ENCODE measurements around the gene CTTNBP2NL.
A peak's percentile ranks its signal among the peaks of the same experiment; 100 is the strongest.
"Not testable (repeated sequence)": the region's sequence is repeated elsewhere in the genome, so short reads cannot be mapped to it uniquely, and the experiment has no call there.

The CTTNBP2NL gene

DNA sequence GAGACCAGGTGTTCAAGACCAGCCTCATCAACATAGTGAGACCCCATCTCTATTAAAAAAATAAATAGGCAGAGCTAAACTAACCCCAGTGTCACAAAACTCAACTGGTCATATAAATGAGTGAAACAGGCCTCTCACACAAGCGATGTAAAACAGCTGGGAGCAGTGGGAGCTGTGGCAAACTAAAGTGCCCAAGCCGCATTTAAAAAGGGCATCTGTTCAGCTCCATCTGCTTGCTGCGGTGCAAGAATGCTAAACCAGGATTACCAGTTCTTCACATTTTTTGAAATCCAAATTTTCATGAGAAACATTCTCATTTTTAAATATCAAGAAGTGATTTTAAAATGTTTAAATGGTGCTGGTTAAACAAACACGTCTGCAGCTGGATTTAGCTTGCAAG lies 62.7 kb downstream of the CTTNBP2NL start:
- Histone ChIP-seq H3K9me3 (ENCODE audit: control insufficient read depth, low read length) (no peaks in the 10 kb centered on the region), H3K27ac (ENCODE audit: insufficient read depth, low read depth, low read length, poor library complexity, severe bottlenecking) (no peak overlapping the region), H3K4me1 (ENCODE audit: control insufficient read depth, insufficient read depth, low read length) (no peaks in the 10 kb centered on the region), H3K27me3 (ENCODE audit: control insufficient read depth, insufficient read depth, low read length, poor library complexity, severe bottlenecking) (no peaks in the 10 kb centered on the region), H3K4me3 (ENCODE audit: insufficient read depth, low read depth, low read length) (no peak overlapping the region), H3K36me3 (ENCODE audit: control insufficient read depth, insufficient read depth, low read length) (peaks cover 23% of the 10 kb centered on the region)
- 91 to 94% methylated on average over 4 of the region's 4 CpGs for WGBS, 2 experiments

GRCh38 chr1:112460615-112461014 lies 64.6 kb downstream of the CTTNBP2NL start:
- Histone ChIP-seq H3K36me3 (ENCODE audit: control insufficient read depth, insufficient read depth, low read length) (peaks cover 23% of the 10 kb centered on the region), H3K4me1 (ENCODE audit: control insufficient read depth, insufficient read depth, low read length) (no peaks in the 10 kb centered on the region), H3K27ac (ENCODE audit: insufficient read depth, low read depth, low read length, poor library complexity, severe bottlenecking) (no peak overlapping the region), H3K4me3 (ENCODE audit: insufficient read depth, low read depth, low read length) (no peak overlapping the region), H3K9me3 (ENCODE audit: control insufficient read depth, low read length) (no peaks in the 10 kb centered on the region), H3K27me3 (ENCODE audit: control insufficient read depth, insufficient read depth, low read length, poor library complexity, severe bottlenecking) (no peaks in the 10 kb centered on the region)
- WGBS, 2 experiments: 97 to 100% methylated on average over 2 of the region's 2 CpGs

DNA sequence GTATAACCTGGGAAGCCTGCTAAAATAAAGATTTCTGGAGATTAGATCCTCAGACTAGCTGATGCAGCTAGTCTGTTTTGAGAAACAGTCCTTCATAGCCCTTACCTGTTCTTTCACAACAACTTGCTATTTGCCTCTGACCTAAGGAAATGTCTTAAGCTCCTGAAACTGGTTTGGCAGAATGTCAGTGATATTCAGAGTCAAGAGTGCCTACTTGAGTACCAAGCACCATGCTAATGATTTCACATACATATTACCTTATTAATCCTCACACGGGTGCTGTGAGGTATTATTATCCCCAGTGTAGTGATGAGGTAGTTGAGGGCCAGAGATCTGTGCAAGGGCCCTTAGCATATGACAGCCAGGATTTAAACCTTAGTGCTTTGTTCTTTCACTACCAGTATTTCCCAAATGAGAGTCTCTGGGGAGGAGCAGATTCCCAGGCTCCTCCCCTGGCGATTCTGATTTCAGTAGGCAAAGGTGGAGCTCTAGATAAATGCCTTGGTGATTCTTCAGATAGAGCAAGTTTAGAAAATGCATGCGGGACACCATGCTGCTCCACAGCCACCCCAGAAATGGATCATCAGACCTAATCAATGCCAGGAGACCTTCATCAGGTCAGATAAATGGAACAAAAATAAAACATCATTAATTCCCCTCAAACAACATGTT lies 65.3 kb downstream of the CTTNBP2NL start:
- H3K27ac ChIP-seq (ENCODE audit: insufficient read depth, low read depth, low read length, poor library complexity, severe bottlenecking): no peak overlapping the region
- no peak overlapping the region for H3K4me3 ChIP-seq (ENCODE audit: insufficient read depth, low read depth, low read length)
- H3K9me3 ChIP-seq (ENCODE audit: control insufficient read depth, low read length): no peaks in the 10 kb centered on the region
- peaks cover under 1% of the 10 kb centered on the region for H3K4me1 ChIP-seq (ENCODE audit: control insufficient read depth, insufficient read depth, low read length)
- H3K36me3 ChIP-seq (ENCODE audit: control insufficient read depth, insufficient read depth, low read length): peaks cover 18% of the 10 kb centered on the region
- no peaks in the 10 kb centered on the region for H3K27me3 ChIP-seq (ENCODE audit: control insufficient read depth, insufficient read depth, low read length, poor library complexity, severe bottlenecking)
- WGBS, 2 experiments: 72 to 85% methylated on average over 2 to 3 of the region's 3 CpGs

DNA sequence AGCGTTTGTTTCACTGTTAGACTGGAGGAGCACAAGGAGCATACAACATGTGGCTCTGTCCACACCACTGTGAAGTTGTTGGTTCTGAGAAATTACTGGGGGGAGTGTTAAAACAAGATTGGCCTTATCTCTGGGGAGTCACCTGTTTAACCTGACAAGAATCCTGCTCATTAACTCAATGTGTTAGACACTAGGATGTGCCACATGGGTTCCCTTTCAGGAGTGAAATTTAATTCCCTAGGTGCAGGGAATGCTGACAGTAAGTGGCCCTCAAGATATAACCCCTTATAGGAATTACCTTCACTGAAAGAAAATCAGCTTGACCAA lies 66.9 kb downstream of the CTTNBP2NL start:
- no peak overlapping the region for H3K4me3 ChIP-seq (ENCODE audit: insufficient read depth, low read depth, low read length)
- no peaks in the 10 kb centered on the region for H3K9me3 ChIP-seq (ENCODE audit: control insufficient read depth, low read length)
- WGBS, 2 experiments: 89 to 91% methylated on average over 1 of the region's 1 CpG
- peaks cover 4% of the 10 kb centered on the region for H3K4me1 ChIP-seq (ENCODE audit: control insufficient read depth, insufficient read depth, low read length)
- H3K27ac ChIP-seq (ENCODE audit: insufficient read depth, low read depth, low read length, poor library complexity, severe bottlenecking): no peak overlapping the region
- H3K36me3 ChIP-seq (ENCODE audit: control insufficient read depth, insufficient read depth, low read length): peaks cover 8% of the 10 kb centered on the region
- H3K27me3 ChIP-seq (ENCODE audit: control insufficient read depth, insufficient read depth, low read length, poor library complexity, severe bottlenecking): peaks cover 13% of the 10 kb centered on the region

DNA sequence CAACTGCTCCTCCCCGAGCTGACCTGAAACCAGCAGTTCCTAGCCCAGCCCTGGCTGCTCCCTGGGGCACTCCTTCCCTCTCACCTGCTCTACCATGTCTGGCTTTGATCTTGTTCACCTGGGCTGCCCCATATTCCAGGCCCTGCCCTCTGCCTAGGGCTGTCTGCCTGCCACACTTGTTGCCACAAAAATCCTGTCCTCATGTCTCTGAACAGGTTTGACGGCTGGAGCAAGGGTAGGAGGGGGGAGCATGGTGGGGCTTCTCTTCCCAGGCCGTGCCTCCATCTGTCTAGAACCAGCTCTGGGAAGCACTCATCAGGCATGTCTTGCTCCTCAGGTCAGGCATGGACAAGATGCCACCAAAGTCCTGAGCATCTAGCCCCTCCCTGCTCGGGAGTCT lies 68.5 kb downstream of the CTTNBP2NL start:
- no peak overlapping the region for H3K27ac ChIP-seq (ENCODE audit: insufficient read depth, low read depth, low read length, poor library complexity, severe bottlenecking)
- no peaks in the 10 kb centered on the region for H3K9me3 ChIP-seq (ENCODE audit: control insufficient read depth, low read length)
- H3K27me3 ChIP-seq (ENCODE audit: control insufficient read depth, insufficient read depth, low read length, poor library complexity, severe bottlenecking): peaks cover 13% of the 10 kb centered on the region
- WGBS, 2 experiments: 82 to 85% methylated on average over 4 of the region's 4 CpGs
- H3K4me1 ChIP-seq (ENCODE audit: control insufficient read depth, insufficient read depth, low read length): peaks cover 4% of the 10 kb centered on the region
- no peaks in the 10 kb centered on the region for H3K36me3 ChIP-seq (ENCODE audit: control insufficient read depth, insufficient read depth, low read length)
- no peak overlapping the region for H3K4me3 ChIP-seq (ENCODE audit: insufficient read depth, low read depth, low read length)

GRCh38 chr1:112465122-112465521 lies 69.1 kb downstream of the CTTNBP2NL start:
- WGBS, 2 experiments: 83 to 84% methylated on average over 5 of the region's 5 CpGs
- peaks cover 4% of the 10 kb centered on the region for H3K4me1 ChIP-seq (ENCODE audit: control insufficient read depth, insufficient read depth, low read length)

GRCh38 chr1:112466078-112466660 lies 70.2 kb downstream of the CTTNBP2NL start:
- H3K27ac ChIP-seq (ENCODE audit: insufficient read depth, low read depth, low read length, poor library complexity, severe bottlenecking): no peak overlapping the region
- peaks cover 4% of the 10 kb centered on the region for H3K4me1 ChIP-seq (ENCODE audit: control insufficient read depth, insufficient read depth, low read length)
- H3K9me3 ChIP-seq (ENCODE audit: control insufficient read depth, low read length): no peaks in the 10 kb centered on the region
- peak overlapping the region; percentile 11 for H3K4me3 ChIP-seq (ENCODE audit: insufficient read depth, low read depth, low read length)
- H3K27me3 ChIP-seq (ENCODE audit: control insufficient read depth, insufficient read depth, low read length, poor library complexity, severe bottlenecking): peaks cover 13% of the 10 kb centered on the region
- H3K36me3 ChIP-seq (ENCODE audit: control insufficient read depth, insufficient read depth, low read length): no peaks in the 10 kb centered on the region
- WGBS, 2 experiments: 5 to 6% methylated on average over 31 of the region's 31 CpGs

More at GRCh38 chr1:112465122-112465521, 69.1 kb downstream of the CTTNBP2NL start:
- Histone ChIP-seq H3K9me3 (ENCODE audit: control insufficient read depth, low read length) (no peaks in the 10 kb centered on the region), H3K27me3 (ENCODE audit: control insufficient read depth, insufficient read depth, low read length, poor library complexity, severe bottlenecking) (peaks cover 13% of the 10 kb centered on the region), H3K27ac (ENCODE audit: insufficient read depth, low read depth, low read length, poor library complexity, severe bottlenecking) (no peak overlapping the region), H3K36me3 (ENCODE audit: control insufficient read depth, insufficient read depth, low read length) (no peaks in the 10 kb centered on the region), H3K4me3 (ENCODE audit: insufficient read depth, low read depth, low read length) (no peak overlapping the region)

DNA sequence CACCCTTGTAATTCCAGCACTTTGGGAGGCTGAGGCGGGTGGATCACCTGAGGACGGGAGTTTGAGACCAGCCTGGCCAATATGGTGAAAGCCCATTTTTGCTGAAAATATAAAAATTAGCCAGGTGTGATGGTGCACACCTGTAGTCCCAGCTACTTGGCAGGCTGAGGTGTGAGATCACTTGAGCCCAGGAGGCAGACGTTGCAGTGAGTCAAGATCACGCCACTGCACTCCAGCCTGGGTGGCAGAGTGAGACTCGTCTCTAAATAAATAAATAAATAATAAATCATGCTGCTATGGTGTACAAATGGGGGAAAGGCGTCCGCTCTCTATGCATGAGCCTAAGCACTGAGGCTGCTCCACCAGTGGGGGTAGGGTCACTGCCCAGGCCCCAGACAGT lies 74.3 kb downstream of the CTTNBP2NL start:
- 90 to 94% methylated on average over 6 to 7 of the region's 7 CpGs for WGBS, 2 experiments
- H3K27me3 ChIP-seq (ENCODE audit: control insufficient read depth, insufficient read depth, low read length, poor library complexity, severe bottlenecking): peaks cover 13% of the 10 kb centered on the region
- H3K4me1 ChIP-seq (ENCODE audit: control insufficient read depth, insufficient read depth, low read length); H3K27ac ChIP-seq (ENCODE audit: insufficient read depth, low read depth, low read length, poor library complexity, severe bottlenecking); H3K36me3 ChIP-seq (ENCODE audit: control insufficient read depth, insufficient read depth, low read length); H3K9me3 ChIP-seq (ENCODE audit: control insufficient read depth, low read length); H3K4me3 ChIP-seq (ENCODE audit: insufficient read depth, low read depth, low read length): not testable (repeated sequence)

GRCh38 chr1:112470966-112471365 lies 75.0 kb downstream of the CTTNBP2NL start:
- H3K9me3 ChIP-seq (ENCODE audit: control insufficient read depth, low read length): no peaks in the 10 kb centered on the region
- H3K4me3 ChIP-seq (ENCODE audit: insufficient read depth, low read depth, low read length): no peak overlapping the region
- no peaks in the 10 kb centered on the region for H3K36me3 ChIP-seq (ENCODE audit: control insufficient read depth, insufficient read depth, low read length)
- H3K27ac ChIP-seq (ENCODE audit: insufficient read depth, low read depth, low read length, poor library complexity, severe bottlenecking): no peak overlapping the region
- H3K27me3 ChIP-seq (ENCODE audit: control insufficient read depth, insufficient read depth, low read length, poor library complexity, severe bottlenecking): peaks cover 13% of the 10 kb centered on the region
- peaks cover 4% of the 10 kb centered on the region for H3K4me1 ChIP-seq (ENCODE audit: control insufficient read depth, insufficient read depth, low read length)
- 91 to 92% methylated on average over 3 of the region's 3 CpGs for WGBS, 2 experiments

GRCh38 chr1:112472142-112472541 lies 76.1 kb downstream of the CTTNBP2NL start:
- H3K9me3 ChIP-seq (ENCODE audit: control insufficient read depth, low read length): no peaks in the 10 kb centered on the region
- peaks cover 7% of the 10 kb centered on the region for H3K27me3 ChIP-seq (ENCODE audit: control insufficient read depth, insufficient read depth, low read length, poor library complexity, severe bottlenecking)
- H3K36me3 ChIP-seq (ENCODE audit: control insufficient read depth, insufficient read depth, low read length): no peaks in the 10 kb centered on the region
- WGBS, 2 experiments: 93 to 100% methylated on average over 1 of the region's 1 CpG
- H3K4me1 ChIP-seq (ENCODE audit: control insufficient read depth, insufficient read depth, low read length): no peaks in the 10 kb centered on the region
- no peak overlapping the region for H3K27ac ChIP-seq (ENCODE audit: insufficient read depth, low read depth, low read length, poor library complexity, severe bottlenecking)
- H3K4me3 ChIP-seq (ENCODE audit: insufficient read depth, low read depth, low read length): no peak overlapping the region

Data from ectodermal cell (in vitro differentiated cells).